MCF 10A (cell line): ENCODE measurements around the gene EMILIN1. TPM values are rescaled to one million over a fixed set of nuclear protein-coding genes. Genes with fewer than 3 reads are reported as not detected.

ENCODE experiments used
- BruUV-seq: library from RNA; stranded (reverse); fragments of 400-500 nt; replicated peaks from 2 replicates; lab custom pipeline; 2021; lab: Mats Ljungman, UMichigan
- CTCF ChIA-PET: fragments of 300-600 bp; sonication (Branson Sonifier 250); formaldehyde crosslinking; extraction: SDS; loops from one replicate; lab custom pipeline; 2021; ENCODE audit warnings: antibody characterized with exemption, inconsistent platforms; lab: Yijun Ruan, JAX
- POLR2A ChIA-PET: fragments of 300-600, 350-650 bp; sonication (Branson Sonifier 250); formaldehyde crosslinking; extraction: SDS; loops from one replicate; lab custom pipeline; 2020; ENCODE audit warnings: antibody characterized with exemption, inconsistent platforms; lab: Yijun Ruan, JAX
- DNase-seq: peaks from one replicate; pipeline ENCODE4 v3.0.0-alpha.2; 2018; ENCODE audit not compliant: unreplicated experiment
- H3K27ac Mint-ChIP-seq: one replicate; pipeline ENCODE4 v1.8.0; 2022; ENCODE audit warnings: mild to moderate bottlenecking, low read depth, mixed read lengths; ENCODE audit not compliant: unreplicated experiment
- H3K27me3 Mint-ChIP-seq: one replicate; pipeline ENCODE4 v1.8.0; 2022; ENCODE audit warnings: mixed read lengths; ENCODE audit not compliant: insufficient read depth, unreplicated experiment
- H3K36me3 Mint-ChIP-seq: one replicate; pipeline ENCODE4 v1.8.0; 2022; ENCODE audit warnings: mild to moderate bottlenecking, moderate library complexity, mixed read lengths; ENCODE audit not compliant: insufficient read depth, unreplicated experiment
- H3K4me1 Mint-ChIP-seq: one replicate; pipeline ENCODE4 v1.8.0; 2022; ENCODE audit warnings: mixed read lengths; ENCODE audit not compliant: insufficient read depth, unreplicated experiment
- H3K4me3 Mint-ChIP-seq: one replicate; pipeline ENCODE4 v1.8.0; 2022; ENCODE audit warnings: mild to moderate bottlenecking, moderate library complexity, mixed read lengths; ENCODE audit not compliant: unreplicated experiment
- H3K9me3 Mint-ChIP-seq: one replicate; pipeline ENCODE4 v1.8.0; 2022; ENCODE audit warnings: mixed read lengths; ENCODE audit not compliant: unreplicated experiment
- CTCF ChIP-seq: fragments of 200-600 bp; IDR thresholded peaks from one replicate; pipeline ENCODE4 v1.8.0; 2022; ENCODE audit warnings: antibody characterized with exemption, mild to moderate bottlenecking; ENCODE audit not compliant: unreplicated experiment
- intact Hi-C: fragments of 100-400 bp; cut with micrococcal nuclease; formaldehyde crosslinking; loops from 2 replicates; pipeline ENCODE4 v1.14.1; 2022
- total RNA-seq: library from RNA; stranded (reverse); gene quantifications from 2 replicates; pipeline ENCODE4 v1.2.3, GENCODE V29; 2022

The EMILIN1 gene
- total RNA-seq, 1 experiment from 2014 or later, result 0.21 TPM

DNA sequence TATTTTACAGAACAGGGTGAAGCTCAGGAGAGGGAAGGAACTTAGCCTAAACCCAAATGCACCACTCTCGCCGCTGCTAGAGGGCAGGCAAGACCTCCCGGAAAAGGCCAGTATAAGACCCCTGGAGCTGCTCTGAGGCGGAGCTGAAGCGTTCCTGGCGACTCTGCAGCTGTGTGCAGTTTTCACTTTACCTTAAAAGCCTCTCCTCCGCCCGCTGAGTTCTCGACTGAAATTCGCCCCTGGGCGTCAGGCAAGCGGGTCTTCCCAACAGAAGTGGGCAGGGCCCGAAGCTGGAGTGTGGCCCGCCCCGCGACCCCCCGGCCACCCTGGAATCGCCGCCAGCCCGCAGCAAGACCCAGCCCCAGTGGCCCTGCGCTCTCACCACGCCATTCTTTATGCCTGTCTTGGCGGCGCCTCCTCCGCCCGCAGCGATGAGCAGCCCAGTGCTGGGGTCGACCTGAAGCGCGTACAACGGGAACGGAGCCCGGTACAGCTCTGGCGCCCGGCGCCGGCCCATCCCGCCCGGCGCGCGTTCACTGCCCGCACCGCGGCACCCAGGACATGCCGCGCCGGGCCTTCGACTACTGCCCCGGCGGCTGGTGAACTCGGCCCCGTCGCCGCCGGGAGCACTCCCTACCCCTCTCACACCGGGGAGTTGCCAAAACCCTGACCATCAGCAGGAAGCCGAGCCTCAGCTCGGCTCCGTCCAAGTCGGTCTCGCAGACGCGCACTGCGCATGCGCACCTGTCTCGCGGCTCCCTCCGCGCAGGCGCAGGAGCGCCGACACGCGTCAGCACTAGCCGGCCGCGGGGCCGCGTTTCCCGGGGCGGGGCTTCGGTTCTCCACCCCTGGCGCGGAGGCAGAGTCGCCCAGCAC is 55.7 kb downstream of the EMILIN1 start, which contains the start of gene PREB:
Gene PREB (minus strand): TSS at position 732 of the 876 bp plus-strand sequence. CDS start 215 bp downstream, at position 517.
- Mint-ChIP-seq H3K4me1 (peaks cover 11% of the 10 kb centered on the region), H3K36me3 (peaks cover 19% of the 10 kb centered on the region), H3K9me3 (no peaks in the 10 kb centered on the region), H3K27me3 (no peaks in the 10 kb centered on the region), H3K27ac (peak within 1 kb of the TSS; percentile 92), H3K4me3 (peak within 1 kb of the TSS; percentile 91)
- intact Hi-C loops, result loop anchor here (5.0 kb wide), 1 partner anchor 58 kb away; no protein-coding TSS in a partner anchor
- DNase-seq, result peak; percentile 96
- ChIA-PET POLR2A (interaction anchor here (0.6 to 2.5 kb wide), 16 partner anchors 10 to 222 kb away, joined by 3 to 20 read pairs (median 4); partner anchors contain the start of genes ABHD1, ATRAID, CAD and GTF3C2), CTCF (interaction anchor here (0.6 to 1.8 kb wide), 14 partner anchors 11 to 1675 kb away, joined by 3 to 8 read pairs (median 4); partner anchors contain the start of gene ABHD1)
- BruUV-seq, result no TSS peak
- TF ChIP-seq CTCF, result no peak

DNA sequence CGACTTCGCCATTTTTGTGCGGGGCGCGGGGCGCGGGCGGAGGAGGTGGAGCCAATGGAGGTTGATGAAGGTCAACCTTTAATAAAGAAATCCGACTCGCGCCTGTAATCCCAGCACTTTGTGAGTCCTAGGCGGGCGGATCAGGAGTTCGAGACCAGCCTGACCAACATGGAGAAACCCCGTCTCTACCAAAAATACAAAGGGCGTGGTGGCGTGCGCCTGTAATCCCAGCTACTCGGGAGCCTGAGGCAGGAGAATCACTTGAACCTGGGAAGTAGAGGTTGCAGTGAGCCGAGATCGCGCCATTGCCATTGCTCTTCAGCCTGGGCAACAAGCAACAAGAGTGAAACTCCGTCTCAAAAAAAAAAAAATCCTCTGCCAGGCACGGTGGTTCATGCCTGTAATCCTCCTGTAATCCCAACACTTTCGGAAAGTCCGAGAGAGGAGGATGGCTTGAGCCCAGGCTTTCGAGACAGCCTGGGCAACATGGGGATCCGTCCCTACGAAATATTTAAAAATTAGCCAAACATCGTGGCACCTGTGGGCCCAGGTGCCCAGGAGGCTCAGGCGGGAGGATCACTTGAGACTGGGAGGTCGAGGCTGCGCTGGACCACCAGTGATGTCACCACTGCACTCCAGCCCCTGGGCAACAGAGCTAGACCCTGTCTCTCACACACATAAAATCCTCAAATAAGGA is 56.5 kb downstream of the EMILIN1 start:
- Mint-ChIP-seq H3K27ac (peak overlapping the region; percentile 92), H3K27me3 (no peaks in the 10 kb centered on the region), H3K36me3 (peaks cover 19% of the 10 kb centered on the region), H3K4me3 (peak overlapping the region; percentile 91), H3K9me3 (no peaks in the 10 kb centered on the region), H3K4me1 (peaks cover 11% of the 10 kb centered on the region)
- CTCF ChIA-PET, result interaction anchor here (0.6 to 1.6 kb wide), 4 partner anchors 84 to 1674 kb away, joined by 3 to 4 read pairs (median 3); no protein-coding TSS in a partner anchor
- POLR2A ChIA-PET, result interaction anchor here (0.6 to 2.5 kb wide), 13 partner anchors 10 to 246 kb away, joined by 3 to 20 read pairs (median 3); partner anchors contain the start of genes ABHD1, ATRAID, CAD and GTF3C2
- intact Hi-C loops, result loop anchor here (5.0 kb wide), 1 partner anchor 57 kb away; no protein-coding TSS in a partner anchor
- no peak for DNase-seq
- no peak for TF ChIP-seq CTCF
- BruUV-seq, result no TSS peak

DNA sequence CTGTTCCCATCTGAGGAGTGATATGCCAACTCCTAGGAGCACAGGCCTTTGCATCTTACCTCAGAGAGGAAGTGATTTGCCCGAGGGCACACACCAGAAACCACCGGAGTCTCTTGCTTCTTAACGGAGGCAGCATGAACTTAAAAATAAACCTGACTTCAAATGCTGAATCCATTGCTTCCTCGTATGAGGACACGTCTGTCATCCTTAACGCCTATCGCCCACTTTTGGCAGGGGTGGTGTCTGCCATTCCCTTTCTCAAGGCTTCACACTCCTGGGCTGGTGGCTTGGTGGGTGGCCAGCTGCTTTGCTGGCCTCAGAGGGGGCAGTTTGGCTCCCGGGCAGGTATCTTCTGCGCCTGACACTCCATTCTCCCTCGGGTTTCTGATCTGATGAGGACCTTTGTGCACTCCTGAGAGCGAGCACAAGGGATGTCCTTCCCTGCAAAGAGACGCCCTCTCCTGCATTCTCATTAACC is 57.1 kb downstream of the EMILIN1 start:
- BruUV-seq, result no TSS peak
- intact Hi-C loops, result no loop called here
- CTCF ChIA-PET, result interaction anchor here (0.8 to 1.3 kb wide), 2 partner anchors 56 to 347 kb away, joined by 3 to 6 read pairs; no protein-coding TSS in a partner anchor
- Mint-ChIP-seq H3K36me3 (peaks cover 19% of the 10 kb centered on the region), H3K27ac (peak overlapping the region; percentile 19), H3K27me3 (no peaks in the 10 kb centered on the region), H3K9me3 (no peaks in the 10 kb centered on the region), H3K4me1 (peaks cover 11% of the 10 kb centered on the region), H3K4me3 (peak overlapping the region; percentile 91)
- no peak for DNase-seq
- POLR2A ChIA-PET, result interaction anchor here (0.6 to 2.5 kb wide), 3 partner anchors 77 to 245 kb away, joined by 3 to 20 read pairs (median 9); partner anchors contain the start of genes ATRAID, GTF3C2, SLC5A6 and ZNF513
- TF ChIP-seq CTCF, result no peak

Other genes starting within 250 kb of the EMILIN1 start
- not detected in 2 replicates for gene DPYSL5, start 230.5 kb upstream of the EMILIN1 start, total RNA-seq
- gene MAPRE3, start 108.0 kb upstream of the EMILIN1 start, total RNA-seq, result 18.0 and 26.0 TPM in 2 replicates
- 118 and 138 TPM in 2 replicates for gene TMEM214, start 45.6 kb upstream of the EMILIN1 start, total RNA-seq
- 18.9 and 22.7 TPM in 2 replicates for gene AGBL5, start 26.9 kb upstream of the EMILIN1 start, total RNA-seq
- gene OST4, start 7.0 kb upstream of the EMILIN1 start, total RNA-seq, result 257 and 340 TPM in 2 replicates
- gene KHK, start 8.2 kb downstream of the EMILIN1 start, total RNA-seq, result 1.7 and 2.6 TPM in 2 replicates
- gene CGREF1, start 40.5 kb downstream of the EMILIN1 start, total RNA-seq, result 10.9 and 12.9 TPM in 2 replicates
- gene ABHD1, start 45.2 kb downstream of the EMILIN1 start, total RNA-seq, result not detected in 2 replicates
- gene PREB, start 56.0 kb downstream of the EMILIN1 start, total RNA-seq, result 55.1 and 68.5 TPM in 2 replicates
- not detected in 2 replicates for gene PRR30, start 60.8 kb downstream of the EMILIN1 start, total RNA-seq
- not detected in 2 replicates for gene TCF23, start 70.4 kb downstream of the EMILIN1 start, total RNA-seq
- 115 and 122 TPM in 2 replicates for gene ATRAID, start 133.4 kb downstream of the EMILIN1 start, total RNA-seq
- gene SLC5A6, start 133.7 kb downstream of the EMILIN1 start, total RNA-seq, result 25.9 and 26.9 TPM in 2 replicates
- 59.5 and 66.5 TPM in 2 replicates for gene CAD, start 138.8 kb downstream of the EMILIN1 start, total RNA-seq
- not detected in 2 replicates for gene SLC30A3, start 184.4 kb downstream of the EMILIN1 start, total RNA-seq
- gene DNAJC5G, start 196.8 kb downstream of the EMILIN1 start, total RNA-seq, result not detected in 2 replicates
- gene TRIM54, start 203.8 kb downstream of the EMILIN1 start, total RNA-seq, result not detected in 2 replicates
- 7.9 and 9.5 TPM in 2 replicates for gene UCN, start 229.8 kb downstream of the EMILIN1 start, total RNA-seq
- 104 and 114 TPM in 2 replicates for gene MPV17, start 244.5 kb downstream of the EMILIN1 start, total RNA-seq